B cell (primary cell): ENCODE results near the gene SLC25A13. TPM values are rescaled to one million over a fixed set of nuclear protein-coding genes. Genes with fewer than 3 reads are reported as not detected.

ENCODE experiments used
- ATAC-seq: fragments of 200-7000 bp; cut with Tn5 transposase; one replicate; pipeline ENCODE4 v1.10.0; 2021; ENCODE audit warnings: low read depth, mild to moderate bottlenecking, moderate number of reproducible peaks, moderate library complexity
- CTCF ChIA-PET: fragments of 350-600 bp; sonication (Branson Sonifier 250); formaldehyde crosslinking; loops from one replicate; lab custom pipeline; 2021; ENCODE audit warnings: antibody characterized with exemption, inconsistent platforms; lab: Charles Lee
- POLR2A ChIA-PET: fragments of 350-600 bp; sonication (Branson Sonifier 250); formaldehyde crosslinking; loops from one replicate; lab custom pipeline; 2021; ENCODE audit warnings: antibody characterized with exemption; lab: Charles Lee
- DNase-seq: peaks from one replicate; pipeline ENCODE4 v3.0.0; 2013
- H2AFZ ChIP-seq: 2 replicates; pipeline ENCODE4 v1.6.1; 2012; ENCODE audit warnings: mild to moderate bottlenecking, low read depth, low read length; ENCODE audit not compliant: insufficient read depth, poor library complexity, severe bottlenecking
- H3K27ac ChIP-seq, 2 donors: 1 replicate in 1 of 2; 2 replicates in 1 of 2; pipeline ENCODE4 v1.5.1; 2012 to 2013; ENCODE audit warnings: low read length in 2 of 2, mild to moderate bottlenecking in 2 of 2, moderate library complexity in 1 of 2
- H3K27me3 ChIP-seq, 4 experiments: fragments of 200-600 bp in 1 of 4; sonication (generic) in 1 of 4; replicated peaks in 1 of 4; 1 replicate in 2 of 4; 2 replicates in 2 of 4; pipeline versions ENCODE4 v1.6.1 to v1.7.0; 2013 to 2016; ENCODE audit warnings: low read length in 3 of 4, mild to moderate bottlenecking in 2 of 4, mixed read lengths in 1 of 4, moderate library complexity in 1 of 4; ENCODE audit not compliant: insufficient read depth in 4 of 4, control insufficient read depth in 3 of 4; ENCODE audit errors: control extremely low read depth in 1 of 4
- H3K36me3 ChIP-seq, 2 experiments: replicated peaks in 1 of 2; 1 replicate in 1 of 2; 2 replicates in 1 of 2; pipeline versions ENCODE4 v1.6.1 to v1.7.1; 2013; ENCODE audit warnings: low read length in 1 of 2; ENCODE audit not compliant: insufficient read depth in 2 of 2, control insufficient read depth in 1 of 2; ENCODE audit errors: control extremely low read depth in 1 of 2, extremely low read depth in 1 of 2
- H3K4me1 ChIP-seq, 2 donors: fragments of 200-600 bp in 1 of 2; sonication (generic) in 1 of 2; 1 replicate in 1 of 2; 2 replicates in 1 of 2; pipeline versions ENCODE4 v1.5.1 to v1.6.1; 2013 to 2017; ENCODE audit warnings: low read length in 2 of 2; ENCODE audit not compliant: control insufficient read depth in 2 of 2, insufficient read depth in 2 of 2
- H3K4me2 ChIP-seq: replicated peaks from 2 replicates; pipeline ENCODE3; 2012; ENCODE audit warnings: mild to moderate bottlenecking, low read depth, low read length; ENCODE audit not compliant: poor library complexity, severe bottlenecking
- H3K4me3 ChIP-seq, 5 experiments: fragments of 200-600 bp in 1 of 5; sonication (generic) in 1 of 5; 1 replicate in 3 of 5; 2 replicates in 2 of 5; pipeline versions ENCODE4 v1.5.1 to v1.7.0; 2011 to 2016; ENCODE audit warnings: low read length in 4 of 5, mild to moderate bottlenecking in 4 of 5, low read depth in 2 of 5, control low read depth in 1 of 5, moderate library complexity in 1 of 5; ENCODE audit not compliant: insufficient read depth in 1 of 5; ENCODE audit errors: control extremely low read depth in 1 of 5, extremely low read depth in 1 of 5
- H3K79me2 ChIP-seq: fragments of 200-600 bp; sonication (generic); one replicate; pipeline ENCODE4 v1.6.0; 2016; ENCODE audit warnings: low read length; ENCODE audit not compliant: control insufficient read depth, insufficient read depth
- H3K9ac ChIP-seq: fragments of 200-600 bp; sonication (generic); 2 replicates; pipeline ENCODE4 v1.6.1; 2017; ENCODE audit warnings: mild to moderate bottlenecking, low read length, moderate library complexity
- H3K9me3 ChIP-seq, 3 donors: one replicate each; pipeline versions ENCODE4 v1.6.1 to v1.7.1; 2013; ENCODE audit warnings: low read length in 2 of 3; ENCODE audit not compliant: control insufficient read depth in 2 of 3, insufficient read depth in 1 of 3; ENCODE audit errors: control extremely low read depth in 1 of 3
- H4K20me1 ChIP-seq: 2 replicates; pipeline ENCODE4 v1.6.0; 2012; ENCODE audit warnings: mild to moderate bottlenecking, low read length; ENCODE audit not compliant: insufficient read depth, control insufficient read depth, poor library complexity, severe bottlenecking
- H3K27ac Mint-ChIP-seq: one replicate; pipeline ENCODE4 v1.8.0; 2021; ENCODE audit warnings: mixed read lengths
- H3K27me3 Mint-ChIP-seq: one replicate; pipeline ENCODE4 v1.8.0; 2021; ENCODE audit warnings: mixed read lengths
- H3K4me1 Mint-ChIP-seq: one replicate; pipeline ENCODE4 v1.8.0; 2021; ENCODE audit warnings: mixed read lengths
- H3K4me3 Mint-ChIP-seq: one replicate; pipeline ENCODE4 v1.8.0; 2021; ENCODE audit warnings: mixed read lengths
- H3K9me3 Mint-ChIP-seq: one replicate; pipeline ENCODE4 v1.8.0; 2022; ENCODE audit warnings: mixed read lengths; ENCODE audit not compliant: insufficient read depth
- EZH2 ChIP-seq: IDR thresholded peaks from 2 replicates; pipeline ENCODE4 v1.6.1; 2012; ENCODE audit warnings: borderline replicate concordance, low read depth, mild to moderate bottlenecking, moderate library complexity, low read length; ENCODE audit not compliant: insufficient read depth, poor library complexity, severe bottlenecking
- WGBS: methylation state at CpG from one replicate; pipeline ENCODE4 v1.1.5; 2013; ENCODE audit warnings: missing lambda C conversion rate; ENCODE audit not compliant: insufficient coverage; 5-methylcytosine and 5-hydroxymethylcytosine counted together
- intact Hi-C: fragments of 100-400 bp; cut with micrococcal nuclease; formaldehyde crosslinking; loops from one replicate; pipeline ENCODE4 v1.10.0; 2022
- polyA plus RNA-seq: library from polyadenylated mRNA; depleted of rRNA; stranded (reverse); fragments of >200 nt; gene quantifications from 2 replicates; pipeline ENCODE4 v1.2.3, GENCODE V29; 2012
- total RNA-seq, 2 donors: library from RNA; stranded (reverse); fragments of 120-200 nt in 1 of 2; gene quantifications; 1 replicate in 1 of 2; 2 replicates in 1 of 2; pipeline versions ENCODE4 v1.2.3 to v1.2.4, GENCODE V29; 2013 to 2022
- TF ChIP-seq, protein P1 (sequence below): fragments of 200-600 bp; IDR thresholded peaks from one replicate; pipeline ENCODE4 v1.8.0; 2022; ENCODE audit warnings: antibody characterized with exemption, mild to moderate bottlenecking

Gene SLC25A13
- total and polyA plus RNA-seq, 2 donors (not counting 1 experiment from before 2014, with no cell fraction given), result 12.5 to 30.9 TPM

DNA sequence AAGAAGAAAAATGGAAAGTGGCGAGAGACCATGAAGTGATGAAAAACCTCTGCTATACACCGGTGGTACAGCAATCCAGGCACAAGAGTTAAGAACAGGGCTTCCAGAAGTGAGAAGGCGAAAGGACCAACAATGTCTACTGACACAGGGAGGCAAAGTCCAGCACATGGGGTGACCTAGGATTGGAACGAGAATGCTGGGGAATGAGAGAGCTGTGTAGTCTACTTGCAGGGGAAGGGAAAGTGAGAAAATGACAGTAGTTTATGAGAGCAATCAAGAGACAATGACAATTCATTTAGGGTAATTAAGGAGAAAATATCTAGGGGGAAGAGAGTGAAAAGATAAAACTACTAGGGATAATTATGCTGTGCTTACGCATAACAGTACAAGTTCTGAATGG lies 169.2 kb downstream of the SLC25A13 start:
- Histone ChIP-seq H3K4me1 (no peaks in the 10 kb centered on the region), H3K4me3 (no peak overlapping the region), H3K27me3 (no peaks in the 10 kb centered on the region), H3K9ac (no peak overlapping the region), H3K9me3 (no peaks in the 10 kb centered on the region), H3K36me3 (peaks cover 4 to 6% of the 10 kb centered on the region in 2 experiments), H2AFZ (no peak overlapping the region), H3K27ac (no peak overlapping the region), H3K4me2 (no peak overlapping the region), H3K79me2 (no peaks in the 10 kb centered on the region), H4K20me1 (no peaks in the 10 kb centered on the region)
- Mint-ChIP-seq H3K4me1 (no peaks in the 10 kb centered on the region), H3K4me3 (no peak overlapping the region), H3K27me3 (no peaks in the 10 kb centered on the region), H3K27ac (no peak overlapping the region), H3K9me3 (no peaks in the 10 kb centered on the region)
- POLR2A ChIA-PET, result no interaction called here
- ATAC-seq (no peak), DNase-seq (no peak)
- TF ChIP-seq, protein P1, sequence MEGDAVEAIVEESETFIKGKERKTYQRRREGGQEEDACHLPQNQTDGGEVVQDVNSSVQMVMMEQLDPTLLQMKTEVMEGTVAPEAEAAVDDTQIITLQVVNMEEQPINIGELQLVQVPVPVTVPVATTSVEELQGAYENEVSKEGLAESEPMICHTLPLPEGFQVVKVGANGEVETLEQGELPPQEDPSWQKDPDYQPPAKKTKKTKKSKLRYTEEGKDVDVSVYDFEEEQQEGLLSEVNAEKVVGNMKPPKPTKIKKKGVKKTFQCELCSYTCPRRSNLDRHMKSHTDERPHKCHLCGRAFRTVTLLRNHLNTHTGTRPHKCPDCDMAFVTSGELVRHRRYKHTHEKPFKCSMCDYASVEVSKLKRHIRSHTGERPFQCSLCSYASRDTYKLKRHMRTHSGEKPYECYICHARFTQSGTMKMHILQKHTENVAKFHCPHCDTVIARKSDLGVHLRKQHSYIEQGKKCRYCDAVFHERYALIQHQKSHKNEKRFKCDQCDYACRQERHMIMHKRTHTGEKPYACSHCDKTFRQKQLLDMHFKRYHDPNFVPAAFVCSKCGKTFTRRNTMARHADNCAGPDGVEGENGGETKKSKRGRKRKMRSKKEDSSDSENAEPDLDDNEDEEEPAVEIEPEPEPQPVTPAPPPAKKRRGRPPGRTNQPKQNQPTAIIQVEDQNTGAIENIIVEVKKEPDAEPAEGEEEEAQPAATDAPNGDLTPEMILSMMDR, result no peak
- no peak for TF ChIP-seq EZH2
- intact Hi-C loops, result no loop called here
- CTCF ChIA-PET, result no interaction called here
- 98% methylated on average over 5 of the region's 5 CpGs for WGBS

DNA sequence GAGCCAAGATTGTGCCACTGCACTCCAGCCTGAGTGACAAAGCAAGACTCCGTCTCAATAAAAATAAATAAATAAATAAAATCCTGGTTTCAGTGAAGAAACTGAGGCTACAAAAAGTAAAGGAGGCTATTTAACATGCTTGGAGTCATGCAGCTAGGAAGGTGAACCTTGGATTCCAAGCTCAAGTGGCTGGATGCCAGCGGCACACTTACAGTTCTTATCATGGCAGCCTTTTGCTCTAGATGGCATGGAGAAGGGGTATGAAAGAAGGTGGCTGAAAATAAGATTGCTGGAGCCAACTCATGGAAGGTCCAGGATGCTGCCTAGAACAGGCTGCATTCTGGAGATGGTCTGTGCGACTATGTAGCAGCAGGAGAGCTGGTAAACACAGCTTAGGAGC lies 170.0 kb downstream of the SLC25A13 start:
- ChIA-PET POLR2A (no interaction called here), CTCF (no interaction called here)
- H3K4me1 ChIP-seq, result no peaks in the 10 kb centered on the region
- no peaks in the 10 kb centered on the region for H4K20me1 ChIP-seq
- H3K36me3 ChIP-seq, result peaks cover under 1 to 4% of the 10 kb centered on the region in 2 experiments
- intact Hi-C loops, result no loop called here
- no peak overlapping the region for H3K27ac ChIP-seq
- H3K27me3 Mint-ChIP-seq, result no peaks in the 10 kb centered on the region
- 100% methylated on average over 2 of the region's 3 CpGs for WGBS
- no peak for DNase-seq
- ATAC-seq, result no peak
- H3K79me2 ChIP-seq, result no peaks in the 10 kb centered on the region
- H3K9ac ChIP-seq, result no peak overlapping the region
- H3K4me3 Mint-ChIP-seq, result no peak overlapping the region
- no peak overlapping the region for H2AFZ ChIP-seq
- H3K4me2 ChIP-seq, result no peak overlapping the region
- H3K4me1 Mint-ChIP-seq, result no peaks in the 10 kb centered on the region
- no peak overlapping the region for H3K4me3 ChIP-seq
- no peaks in the 10 kb centered on the region for H3K9me3 ChIP-seq
- H3K27me3 ChIP-seq, result no peaks in the 10 kb centered on the region
- no peaks in the 10 kb centered on the region for H3K9me3 Mint-ChIP-seq
- TF ChIP-seq EZH2, result no peak
- TF ChIP-seq, protein P1, result no peak
- H3K27ac Mint-ChIP-seq, result no peak overlapping the region
